ENCODE data around the gene CDCA5. TPM values are rescaled to one million over a fixed set of nuclear protein-coding genes. Genes with fewer than 3 reads are reported as not detected.

Gene CDCA5
- polyA plus RNA-seq, 1 of the 3 experiments (the other 2 are of a cell fraction): 16.3 TPM

GRCh38 chr11:65040520-65040846, 43.4 kb downstream of the CDCA5 start:
- H3K4me3 ChIP-seq (ENCODE audit: low read depth in 2 of 2, low read length in 1 of 2): peak overlapping the region; percentile 76 to 81
- TF ChIP-seq RFX5 (IDR thresholded peaks at IDR 0.05; ENCODE audit: low read length): no peak
- TF ChIP-seq, protein P1, sequence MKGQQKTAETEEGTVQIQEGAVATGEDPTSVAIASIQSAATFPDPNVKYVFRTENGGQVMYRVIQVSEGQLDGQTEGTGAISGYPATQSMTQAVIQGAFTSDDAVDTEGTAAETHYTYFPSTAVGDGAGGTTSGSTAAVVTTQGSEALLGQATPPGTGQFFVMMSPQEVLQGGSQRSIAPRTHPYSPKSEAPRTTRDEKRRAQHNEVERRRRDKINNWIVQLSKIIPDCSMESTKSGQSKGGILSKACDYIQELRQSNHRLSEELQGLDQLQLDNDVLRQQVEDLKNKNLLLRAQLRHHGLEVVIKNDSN (IDR thresholded peaks at IDR 0.05; ENCODE audit: borderline replicate concordance, low read depth): no peak
- TF ChIP-seq SMC3 (IDR thresholded peaks at IDR 0.05; ENCODE audit: low read depth, low read length): no peak
- TF ChIP-seq GATA2 (CRISPR knock-in tag; IDR thresholded peaks at IDR 0.05): no peak
- TF ChIP-seq NFIC (IDR thresholded peaks at IDR 0.05; ENCODE audit: borderline replicate concordance): no peak
- 0 out of 2 replicates have a peak, but pooled peaks have one; percentile 10 for TF ChIP-seq RCOR1 (IDR thresholded peaks at IDR 0.05; ENCODE audit: low read length)
- TF ChIP-seq EP300 (IDR thresholded peaks at IDR 0.05; ENCODE audit: borderline replicate concordance in 1 of 2, low read depth in 1 of 2, low read length in 1 of 2): no peak
- CTCF ChIA-PET: interaction anchor here (1.0 to 3.2 kb wide), 4 partner anchors 9 to 72 kb away, joined by 5 to 35 read pairs (median 11); partner anchors contain the start of genes ARL2, SNX15 and TM7SF2
- H3K9ac ChIP-seq: peak overlapping the region; percentile 70; the same call in 1 of the 2 replicates
- WGBS (ENCODE audit: low lambda C conversion rate): 31% methylated on average over 7 of the region's 7 CpGs
- DNase-seq: no peak
- POLR2A ChIA-PET: interaction anchor here (1.1 to 1.3 kb wide), 2 partner anchors 14 to 70 kb away, joined by 3 to 5 read pairs; partner anchors contain the start of gene SNX15
- H3K27ac ChIP-seq (ENCODE audit: low read depth in 2 of 2, low read length in 1 of 2): peak overlapping the region; percentile 80 to 91
- peaks cover 5 to 7% of the 10 kb centered on the region in 2 experiments; a peak in 2 of 4 replicates for H3K4me1 ChIP-seq (ENCODE audit: control insufficient read depth in 1 of 2, insufficient read depth in 2 of 2, low read depth in 1 of 2, low read length in 1 of 2)
- no peaks in the 10 kb centered on the region for H3K27me3 ChIP-seq (ENCODE audit: insufficient read depth)
- peaks cover 8 to 28% of the 10 kb centered on the region in 2 experiments for H3K36me3 ChIP-seq (replicated peaks in 1 of 2; ENCODE audit: control insufficient read depth in 1 of 2, insufficient read depth in 2 of 2, low read length in 1 of 2)
- H3K9me2 ChIP-seq: no peaks in the 10 kb centered on the region
- H3K79me2 ChIP-seq (ENCODE audit: insufficient read depth): peaks cover 30% of the 10 kb centered on the region
- peaks cover 12% of the 10 kb centered on the region for H3F3A ChIP-seq (replicated peaks; ENCODE audit: insufficient read depth)
- H3K4me2 ChIP-seq: peak overlapping the region; percentile 93
- H4K20me1 ChIP-seq (ENCODE audit: insufficient read depth): no peaks in the 10 kb centered on the region
- H3K9me3 ChIP-seq: no peaks in the 10 kb centered on the region
- H2AFZ ChIP-seq (ENCODE audit: low read depth): peak overlapping the region; percentile 86

GRCh38 chr11:65036931-65037330, 46.9 kb downstream of the CDCA5 start:
- Histone ChIP-seq H3K4me3 (ENCODE audit: low read depth in 2 of 2, low read length in 1 of 2) (no peak overlapping the region), H3K79me2 (ENCODE audit: insufficient read depth) (peaks cover 5% of the 10 kb centered on the region), H3K4me1 (ENCODE audit: control insufficient read depth in 1 of 2, insufficient read depth in 2 of 2, low read depth in 1 of 2, low read length in 1 of 2) (peaks cover 0 to 5% of the 10 kb centered on the region in 2 experiments; a peak in 1 of 4 replicates), H3K9ac (no peak overlapping the region), H3K9me2 (no peaks in the 10 kb centered on the region), H3K4me2 (no peak overlapping the region), H4K20me1 (ENCODE audit: insufficient read depth) (no peaks in the 10 kb centered on the region), H2AFZ (ENCODE audit: low read depth) (no peak overlapping the region), H3K9me3 (no peaks in the 10 kb centered on the region), H3K27ac (ENCODE audit: low read depth in 2 of 2, low read length in 1 of 2) (no peak overlapping the region), H3K36me3 (replicated peaks in 1 of 2; ENCODE audit: control insufficient read depth in 1 of 2, insufficient read depth in 2 of 2, low read length in 1 of 2) (peaks cover 7 to 21% of the 10 kb centered on the region in 2 experiments), H3K27me3 (ENCODE audit: insufficient read depth) (no peaks in the 10 kb centered on the region), H3F3A (replicated peaks; ENCODE audit: insufficient read depth) (peaks cover 12% of the 10 kb centered on the region)
- TF ChIP-seq IRF3 (IDR thresholded peaks at IDR 0.05; ENCODE audit: low read depth, low read length): no peak
- TF ChIP-seq RFX5 (IDR thresholded peaks at IDR 0.05; ENCODE audit: low read length): no peak
- TF ChIP-seq GATA2 (CRISPR knock-in tag; IDR thresholded peaks at IDR 0.05): no peak
- no peak for TF ChIP-seq EZH2phosphoT487 (IDR thresholded peaks at IDR 0.05; ENCODE audit: borderline replicate concordance, low read depth)
- no peak for TF ChIP-seq FOXJ3 (CRISPR knock-in tag; IDR thresholded peaks at IDR 0.05)
- TF ChIP-seq FOXM1 (IDR thresholded peaks at IDR 0.05; ENCODE audit: low read depth): no peak
- TF ChIP-seq CHD2 (IDR thresholded peaks at IDR 0.05; ENCODE audit: low read length, partially characterized antibody): no peak
- TF ChIP-seq NFIC (IDR thresholded peaks at IDR 0.05; ENCODE audit: borderline replicate concordance): no peak
- DNase-seq: no peak
- WGBS (ENCODE audit: low lambda C conversion rate): 91% methylated on average over 6 of the region's 6 CpGs
- CTCF ChIA-PET: no interaction called here
- POLR2A ChIA-PET: no interaction called here

Data from SK-N-SH (cell line).